Skeletal muscle satellite cell (primary cell): ENCODE measurements around the gene RECK.

Experiments used
- H3K27me3 ChIP-seq: 2 replicates; pipeline ENCODE4 v1.7.0; 2013; ENCODE audit warnings: low read length; ENCODE audit not compliant: control insufficient read depth, insufficient read depth
- H3K36me3 ChIP-seq: 2 replicates; pipeline ENCODE4 v1.7.0; 2013; ENCODE audit warnings: mild to moderate bottlenecking, control low read depth, low read length; ENCODE audit not compliant: insufficient read depth
- H3K4me1 ChIP-seq: 2 replicates; pipeline ENCODE4 v1.7.0; 2013; ENCODE audit warnings: low read length; ENCODE audit not compliant: control insufficient read depth, insufficient read depth
- H3K4me2 ChIP-seq: 2 replicates; pipeline ENCODE4 v1.7.0; 2013; ENCODE audit warnings: mild to moderate bottlenecking, low read length
- H3K4me3 ChIP-seq: 2 replicates; pipeline ENCODE4 v1.7.0; 2013; ENCODE audit warnings: low read length
- H3K9ac ChIP-seq: 2 replicates; pipeline ENCODE4 v1.7.0; 2013; ENCODE audit warnings: mild to moderate bottlenecking, low read depth, low read length, moderate library complexity
- H3K9me3 ChIP-seq: replicated peaks from 2 replicates; pipeline ENCODE4 v1.7.0; 2013; ENCODE audit warnings: mild to moderate bottlenecking, control low read depth, low read length

The RECK gene

GRCh38 chr9:36143245-36143641, 106.5 kb downstream of the RECK start:
- Histone ChIP-seq H3K4me1 (peaks cover 2% of the 10 kb centered on the region), H3K27me3 (no peaks in the 10 kb centered on the region), H3K4me2 (no peak overlapping the region), H3K9me3 (no peaks in the 10 kb centered on the region), H3K36me3 (peaks cover 30% of the 10 kb centered on the region), H3K4me3 (no peak overlapping the region), H3K9ac (no peak overlapping the region)

- Histone ChIP-seq H3K27me3 (no peaks in the 10 kb centered on the region), H3K9ac (no peak overlapping the region), H3K4me1 (peaks cover 15% of the 10 kb centered on the region), H3K4me3 (no peak overlapping the region), H3K4me2 (no peak overlapping the region), H3K9me3 (no peaks in the 10 kb centered on the region), H3K36me3 (peaks cover 31% of the 10 kb centered on the region)
Observed at GRCh38 chr9:36144309-36145232, 107.9 kb downstream of the RECK start.

GRCh38 chr9:36145970-36146369, 109.3 kb downstream of the RECK start:
- Histone ChIP-seq H3K4me3 (no peak overlapping the region), H3K4me1 (peaks cover 29% of the 10 kb centered on the region), H3K9ac (no peak overlapping the region), H3K27me3 (no peaks in the 10 kb centered on the region), H3K36me3 (peaks cover 37% of the 10 kb centered on the region), H3K4me2 (no peak overlapping the region), H3K9me3 (no peaks in the 10 kb centered on the region)

GRCh38 chr9:36146651-36147050, 109.9 kb downstream of the RECK start:
- H3K4me3 ChIP-seq = no peak overlapping the region
- peaks cover 37% of the 10 kb centered on the region for H3K36me3 ChIP-seq
- peaks cover 36% of the 10 kb centered on the region for H3K4me1 ChIP-seq
- H3K9me3 ChIP-seq = no peaks in the 10 kb centered on the region
- no peak overlapping the region for H3K9ac ChIP-seq
- no peaks in the 10 kb centered on the region for H3K27me3 ChIP-seq
- no peak overlapping the region for H3K4me2 ChIP-seq

GRCh38 chr9:36147441-36148175, 110.9 kb downstream of the RECK start:
- Histone ChIP-seq H3K4me1 (peaks cover 43% of the 10 kb centered on the region), H3K36me3 (peaks cover 31% of the 10 kb centered on the region), H3K9ac (no peak overlapping the region), H3K27me3 (no peaks in the 10 kb centered on the region), H3K4me3 (no peak overlapping the region), H3K4me2 (no peak overlapping the region), H3K9me3 (no peaks in the 10 kb centered on the region)

- Histone ChIP-seq H3K4me2 (peak overlapping the region; percentile 69), H3K4me1 (peaks cover 48% of the 10 kb centered on the region), H3K27me3 (no peaks in the 10 kb centered on the region), H3K36me3 (peaks cover 31% of the 10 kb centered on the region), H3K9ac (peak overlapping the region; percentile 45), H3K9me3 (no peaks in the 10 kb centered on the region), H3K4me3 (peak overlapping the region; percentile 27)
Observed at GRCh38 chr9:36148311-36149051, 111.8 kb downstream of the RECK start.

- Histone ChIP-seq H3K4me2 (peak overlapping the region; percentile 69), H3K27me3 (no peaks in the 10 kb centered on the region), H3K36me3 (peaks cover 26% of the 10 kb centered on the region), H3K4me1 (peaks cover 55% of the 10 kb centered on the region), H3K9me3 (no peaks in the 10 kb centered on the region), H3K4me3 (peak overlapping the region; percentile 23), H3K9ac (peak overlapping the region; percentile 45)
Observed at GRCh38 chr9:36149197-36149596, 112.5 kb downstream of the RECK start.

GRCh38 chr9:36150574-36151315, 114.0 kb downstream of the RECK start:
- no peaks in the 10 kb centered on the region for H3K9me3 ChIP-seq
- peaks cover 13% of the 10 kb centered on the region for H3K36me3 ChIP-seq
- H3K4me2 ChIP-seq = peak overlapping the region; percentile 7
- H3K9ac ChIP-seq = peak overlapping the region; percentile 16
- no peaks in the 10 kb centered on the region for H3K27me3 ChIP-seq
- peaks cover 67% of the 10 kb centered on the region for H3K4me1 ChIP-seq
- no peak overlapping the region for H3K4me3 ChIP-seq

GRCh38 chr9:36151316-36152210, 114.8 kb downstream of the RECK start:
- H3K9me3 ChIP-seq = no peaks in the 10 kb centered on the region
- H3K9ac ChIP-seq = peak overlapping the region; percentile 50
- no peak overlapping the region for H3K4me3 ChIP-seq
- no peaks in the 10 kb centered on the region for H3K27me3 ChIP-seq
- peaks cover 16% of the 10 kb centered on the region for H3K36me3 ChIP-seq
- H3K4me2 ChIP-seq = peak overlapping the region; percentile 33
- peaks cover 67% of the 10 kb centered on the region for H3K4me1 ChIP-seq

GRCh38 chr9:36152741-36153438, 116.2 kb downstream of the RECK start:
- H3K27me3 ChIP-seq = no peaks in the 10 kb centered on the region
- peaks cover 18% of the 10 kb centered on the region for H3K36me3 ChIP-seq
- H3K4me1 ChIP-seq = peaks cover 68% of the 10 kb centered on the region

More at GRCh38 chr9:36152741-36153438, 116.2 kb downstream of the RECK start:
- H3K4me3 ChIP-seq = no peak overlapping the region
- no peaks in the 10 kb centered on the region for H3K9me3 ChIP-seq
- H3K4me2 ChIP-seq = no peak overlapping the region
- H3K9ac ChIP-seq = peak overlapping the region; percentile 14
